ENCODE data around the gene HECTD4. TPM values are rescaled to one million over a fixed set of nuclear protein-coding genes. Genes with fewer than 3 reads are reported as not detected.
"Not testable (repeated sequence)": the region's sequence is repeated elsewhere in the genome, so short reads cannot be mapped to it uniquely, and the experiment has no call there.

The HECTD4 gene
- total RNA-seq, 2 donors from 2014 or later, result 51.3 to 76.7 TPM

DNA sequence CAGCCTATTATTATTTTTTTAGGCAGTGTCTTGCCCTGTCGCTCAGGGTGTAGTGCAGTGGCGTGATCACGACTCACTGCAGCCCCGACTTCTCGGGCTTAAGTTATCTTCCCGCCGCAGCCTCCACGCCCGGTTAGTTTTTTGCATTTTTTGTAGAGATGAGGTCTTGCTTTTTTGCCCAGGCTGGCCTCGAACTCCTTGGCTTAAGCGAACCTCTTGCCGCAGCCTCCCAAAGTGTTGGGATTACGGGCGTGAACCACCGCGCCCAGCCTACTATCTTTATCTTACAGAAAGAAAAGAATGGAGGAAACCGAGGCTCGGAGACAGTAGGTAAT is 36.0 kb upstream of the HECTD4 start:
- H3K4me1 Mint-ChIP-seq (ENCODE audit: low read depth in 2 of 2), result peaks cover 31 to 34% of the 10 kb centered on the region in 2 donors

GRCh38 chr12:112415457-112415856 is 33.2 kb upstream of the HECTD4 start:
- not testable (repeated sequence) for ATAC-seq; H3K36me3 Mint-ChIP-seq; H3K27ac Mint-ChIP-seq; DNase-seq (ENCODE audit: low spot score); H3K27me3 Mint-ChIP-seq; H3K9me3 Mint-ChIP-seq; H3K4me3 Mint-ChIP-seq
- H3K4me1 Mint-ChIP-seq (ENCODE audit: low read depth in 2 of 2), result peaks cover 12 to 17% of the 10 kb centered on the region in 2 donors

More for the DNA sequence above, 36.0 kb upstream of the HECTD4 start:
- peaks cover 6% of the 10 kb centered on the region for H3K36me3 Mint-ChIP-seq
- H3K27me3 Mint-ChIP-seq, result no peaks in the 10 kb centered on the region
- no peak for ATAC-seq
- H3K4me3 Mint-ChIP-seq, result peak overlapping the region; percentile 93
- peak; percentile 61 for DNase-seq (ENCODE audit: low spot score)
- H3K9me3 Mint-ChIP-seq, result no peaks in the 10 kb centered on the region
- peak overlapping the region; percentile 92 to 98 for H3K27ac Mint-ChIP-seq

DNA sequence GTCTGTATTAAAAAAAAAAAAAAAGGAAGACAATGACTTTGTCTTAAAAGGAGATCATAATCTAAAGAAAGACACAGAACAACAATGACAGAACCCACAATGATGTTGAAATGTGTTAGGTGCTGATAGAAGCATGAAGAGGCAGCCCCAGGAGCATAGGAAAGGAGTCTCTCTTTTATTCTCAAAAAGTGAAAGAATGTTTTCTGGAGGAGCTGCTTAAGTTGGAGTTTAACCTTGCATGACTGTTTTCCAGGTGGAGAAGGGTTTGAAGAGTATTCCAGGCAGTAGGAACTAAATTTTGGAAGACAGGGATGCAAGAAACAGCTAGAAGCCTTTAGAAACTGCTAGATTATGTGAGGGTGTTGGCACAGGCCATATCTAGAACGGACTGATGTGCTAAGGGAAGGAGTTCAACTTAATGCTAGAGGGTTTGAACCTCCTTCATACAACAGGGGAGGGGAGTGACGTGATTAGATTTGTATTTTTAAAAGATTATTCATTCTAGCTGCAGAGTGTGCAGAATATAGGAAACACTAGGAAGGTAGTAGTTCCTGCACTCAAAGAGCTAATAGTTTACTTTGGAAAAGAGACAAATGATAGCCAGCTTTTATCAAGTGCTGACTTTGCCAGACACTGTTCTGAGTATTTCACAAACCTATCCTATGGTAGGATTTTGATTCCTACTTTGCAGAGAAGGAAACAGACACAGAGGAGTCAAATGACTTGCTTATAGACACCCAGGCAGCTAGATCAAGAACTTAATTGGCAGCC is 31.8 kb upstream of the HECTD4 start:
- Mint-ChIP-seq H3K9me3 (no peaks in the 10 kb centered on the region), H3K36me3 (peaks cover 3% of the 10 kb centered on the region), H3K4me3 (no peak overlapping the region), H3K27ac (peak overlapping the region in 1 of 2 donors; percentile 23), H3K4me1 (ENCODE audit: low read depth in 2 of 2) (peaks cover 7 to 19% of the 10 kb centered on the region in 2 donors), H3K27me3 (no peaks in the 10 kb centered on the region)
- ATAC-seq, result no peak
- DNase-seq (ENCODE audit: low spot score), result no peak

- no peaks in the 10 kb centered on the region for H3K27me3 Mint-ChIP-seq
- H3K4me1 Mint-ChIP-seq (ENCODE audit: low read depth in 2 of 2), result peaks cover 38 to 39% of the 10 kb centered on the region in 2 donors
- no peaks in the 10 kb centered on the region for H3K9me3 Mint-ChIP-seq
- no peak for DNase-seq (ENCODE audit: low spot score)
- no peak for ATAC-seq
- peaks cover 35% of the 10 kb centered on the region for H3K36me3 Mint-ChIP-seq
- peak overlapping the region; percentile 99 for H3K27ac Mint-ChIP-seq
- no peak overlapping the region for H3K4me3 Mint-ChIP-seq
Measured at GRCh38 chr12:112409906-112410244, 27.6 kb upstream of the HECTD4 start.

DNA sequence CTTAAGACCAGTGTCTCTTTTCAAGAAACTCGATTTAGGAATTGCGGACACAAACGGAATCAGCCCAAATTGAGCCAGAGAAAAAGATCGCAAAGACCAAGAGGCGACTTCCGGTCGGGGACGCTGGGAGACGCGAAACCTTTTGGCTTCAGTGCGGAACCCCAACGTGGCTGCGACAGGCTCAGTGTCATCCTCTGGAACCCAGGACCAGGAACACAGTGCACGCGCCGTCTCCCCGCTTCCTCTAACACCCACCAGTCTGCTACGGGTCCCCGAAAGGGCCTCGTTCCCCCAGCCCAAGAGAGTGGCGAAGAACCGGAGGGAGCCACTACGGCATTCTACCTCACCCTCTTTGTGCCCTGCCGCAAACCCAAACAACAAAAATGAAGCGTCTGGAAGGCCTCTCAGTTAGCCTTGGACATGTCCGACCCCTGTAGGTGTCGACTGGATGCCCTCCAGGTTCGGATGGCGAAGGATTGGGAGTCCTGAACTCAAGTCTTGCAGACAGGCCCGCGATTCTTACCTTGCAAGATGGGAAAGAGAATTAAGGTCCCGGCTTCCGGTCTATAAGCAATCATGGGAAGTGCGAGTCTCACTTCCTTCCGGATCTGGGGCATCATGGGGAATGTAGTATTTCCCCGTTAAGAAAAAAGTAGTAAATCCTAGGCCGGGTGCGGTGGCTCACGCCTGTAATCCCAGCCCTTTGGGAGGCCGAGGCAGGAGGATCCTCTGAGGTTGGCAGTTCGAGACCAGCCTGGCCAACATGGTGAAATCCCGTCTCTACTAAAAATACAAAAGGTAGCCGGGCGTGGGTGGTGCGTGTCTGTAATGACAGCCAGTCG is 27.1 kb upstream of the HECTD4 start, which contains the start of gene RPL6:
RPL6 (minus strand) TSS at position 542 of the 842 bp plus-strand sequence. CDS start 949 bp downstream, outside the sequence.
- H3K27ac Mint-ChIP-seq, result peak within 1 kb of the TSS; percentile 99
- no peaks in the 10 kb centered on the region for H3K9me3 Mint-ChIP-seq
- peaks cover 35% of the 10 kb centered on the region for H3K36me3 Mint-ChIP-seq
- H3K27me3 Mint-ChIP-seq, result no peaks in the 10 kb centered on the region
- DNase-seq (ENCODE audit: low spot score), result peak; percentile 86
- H3K4me1 Mint-ChIP-seq (ENCODE audit: low read depth in 2 of 2), result peaks cover 38 to 39% of the 10 kb centered on the region in 2 donors
- peak within 1 kb of the TSS; percentile 99 for H3K4me3 Mint-ChIP-seq
- ATAC-seq, result peak; percentile 91 to 97

DNA sequence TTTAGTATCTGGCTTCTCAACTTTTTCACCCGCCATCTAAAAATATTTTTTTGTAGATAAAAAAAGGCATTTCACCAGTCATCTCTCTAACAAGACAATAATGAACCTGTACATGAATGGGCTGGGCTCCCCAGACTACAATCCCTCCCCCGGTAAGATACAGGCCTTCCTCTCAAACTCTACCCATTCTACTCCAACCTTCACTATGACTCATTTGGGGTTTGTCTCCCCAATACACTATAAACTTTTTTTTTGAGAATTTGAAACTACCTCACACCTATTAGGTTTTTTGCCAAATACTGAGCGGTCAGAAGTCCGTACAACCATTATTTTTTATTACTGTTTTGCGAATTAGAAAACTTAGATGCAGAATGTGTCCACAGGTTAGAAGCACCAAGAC is 26.4 kb upstream of the HECTD4 start:
- Mint-ChIP-seq H3K9me3 (no peaks in the 10 kb centered on the region), H3K27ac (peak overlapping the region; percentile 99), H3K36me3 (peaks cover 35% of the 10 kb centered on the region), H3K4me3 (peak overlapping the region; percentile 99), H3K4me1 (ENCODE audit: low read depth in 2 of 2) (peaks cover 38 to 39% of the 10 kb centered on the region in 2 donors), H3K27me3 (no peaks in the 10 kb centered on the region)
- no peak for DNase-seq (ENCODE audit: low spot score)
- ATAC-seq, result peak in 1 of 2 donors; percentile 54

- Mint-ChIP-seq H3K27ac (peak overlapping the region; percentile 99), H3K4me3 (peak overlapping the region; percentile 99), H3K4me1 (ENCODE audit: low read depth in 2 of 2) (peaks cover 38 to 39% of the 10 kb centered on the region in 2 donors), H3K36me3 (peaks cover 35% of the 10 kb centered on the region)
- H3K27me3 Mint-ChIP-seq; H3K9me3 Mint-ChIP-seq; DNase-seq (ENCODE audit: low spot score); ATAC-seq: not testable (repeated sequence)
Measured at GRCh38 chr12:112407683-112408082, 25.5 kb upstream of the HECTD4 start.

DNA sequence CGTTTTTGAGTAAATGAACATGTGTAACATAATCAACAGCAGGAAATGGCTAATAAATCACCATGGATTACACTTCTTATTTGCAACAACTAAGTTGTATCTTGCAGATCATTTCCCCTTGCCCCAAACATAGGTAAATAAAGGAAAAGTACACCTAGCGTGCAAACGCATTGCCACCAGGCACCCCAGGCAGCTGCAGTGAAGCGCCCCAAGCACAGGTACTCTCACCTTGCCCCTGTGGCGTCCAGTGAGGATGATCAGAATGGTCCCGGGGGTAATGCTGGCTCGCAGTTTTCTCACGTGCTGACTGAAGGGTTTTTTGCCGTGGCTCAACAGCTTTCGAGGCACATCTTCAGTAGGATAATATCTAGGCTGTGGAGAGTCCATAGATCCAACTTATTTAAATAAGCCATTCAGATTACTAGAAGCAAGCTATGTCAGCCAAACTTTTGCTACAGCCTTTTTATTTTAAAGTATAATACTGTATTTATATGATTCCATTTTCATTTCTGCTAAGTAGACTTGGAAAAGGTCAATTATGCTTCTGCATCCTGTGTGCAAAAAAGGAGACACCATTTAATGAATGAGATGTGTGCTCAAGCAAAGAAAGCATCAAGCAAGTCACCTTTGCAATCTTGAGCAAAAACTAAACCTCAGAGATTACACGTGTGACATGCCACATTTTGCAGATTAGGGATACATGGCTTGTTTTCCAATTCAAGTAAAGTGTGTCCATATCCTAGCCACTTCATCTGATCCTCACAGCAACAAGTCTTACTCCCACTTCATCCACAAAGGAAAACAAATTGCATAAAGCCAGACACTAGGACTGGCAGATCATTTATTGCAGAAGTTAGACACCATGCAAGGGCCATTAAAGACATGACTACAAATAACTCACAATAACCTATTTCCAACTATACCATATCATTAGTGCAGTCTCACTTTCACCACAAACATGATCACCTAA is 24.6 kb upstream of the HECTD4 start:
- H3K27me3 Mint-ChIP-seq, result no peaks in the 10 kb centered on the region
- peaks cover 35% of the 10 kb centered on the region for H3K36me3 Mint-ChIP-seq
- peaks cover 38 to 39% of the 10 kb centered on the region in 2 donors for H3K4me1 Mint-ChIP-seq (ENCODE audit: low read depth in 2 of 2)
- H3K27ac Mint-ChIP-seq, result peak overlapping the region in 1 of 2 donors; percentile 99
- H3K9me3 Mint-ChIP-seq, result no peaks in the 10 kb centered on the region
- peak overlapping the region; percentile 99 for H3K4me3 Mint-ChIP-seq
- DNase-seq (ENCODE audit: low spot score) (no peak), ATAC-seq (no peak)

- peaks cover 10 to 12% of the 10 kb centered on the region in 2 donors for H3K4me1 Mint-ChIP-seq (ENCODE audit: low read depth in 2 of 2)
- H3K27ac Mint-ChIP-seq, result no peak overlapping the region
- no peaks in the 10 kb centered on the region for H3K9me3 Mint-ChIP-seq
- DNase-seq (ENCODE audit: low spot score) (no peak), ATAC-seq (no peak)
- peaks cover 16% of the 10 kb centered on the region for H3K36me3 Mint-ChIP-seq
- H3K4me3 Mint-ChIP-seq, result no peak overlapping the region
- H3K27me3 Mint-ChIP-seq, result no peaks in the 10 kb centered on the region
Measured at GRCh38 chr12:112401903-112402498, 19.8 kb upstream of the HECTD4 start.

DNA sequence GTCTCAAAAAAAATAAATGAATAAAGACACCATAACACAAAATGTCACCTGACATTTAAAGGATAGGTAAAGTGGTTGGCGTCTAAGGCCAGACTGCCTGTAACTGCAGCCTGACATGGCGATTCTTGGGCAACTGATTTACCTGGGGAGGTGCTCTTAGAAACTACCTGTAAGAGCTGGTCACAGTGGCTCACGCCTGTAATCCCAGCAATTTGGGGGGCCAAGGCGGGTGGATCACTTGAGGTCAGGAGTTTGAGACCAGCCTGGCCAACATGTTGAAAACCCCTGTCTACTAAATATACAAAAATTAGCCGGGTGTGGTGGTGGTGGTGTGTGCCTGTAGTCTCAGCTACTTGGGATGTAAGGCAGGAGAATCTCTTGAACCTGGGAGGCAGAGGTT is 18.8 kb upstream of the HECTD4 start:
- no peak overlapping the region for H3K27ac Mint-ChIP-seq
- H3K27me3 Mint-ChIP-seq, result no peaks in the 10 kb centered on the region
- no peak for DNase-seq (ENCODE audit: low spot score)
- peaks cover 5% of the 10 kb centered on the region in 2 donors for H3K4me1 Mint-ChIP-seq (ENCODE audit: low read depth in 2 of 2)
- ATAC-seq, result no peak
- H3K36me3 Mint-ChIP-seq, result peaks cover 9% of the 10 kb centered on the region
- H3K4me3 Mint-ChIP-seq, result no peak overlapping the region
- no peaks in the 10 kb centered on the region for H3K9me3 Mint-ChIP-seq

GRCh38 chr12:112393328-112393727 is 11.1 kb upstream of the HECTD4 start:
- Mint-ChIP-seq H3K4me3 (no peak overlapping the region), H3K9me3 (no peaks in the 10 kb centered on the region), H3K4me1 (ENCODE audit: low read depth in 2 of 2) (no peaks in the 10 kb centered on the region), H3K27ac (no peak overlapping the region), H3K36me3 (no peaks in the 10 kb centered on the region), H3K27me3 (peaks cover 0 to 4% of the 10 kb centered on the region in 2 donors)
- ATAC-seq (no peak), DNase-seq (ENCODE audit: low spot score) (no peak)

DNA sequence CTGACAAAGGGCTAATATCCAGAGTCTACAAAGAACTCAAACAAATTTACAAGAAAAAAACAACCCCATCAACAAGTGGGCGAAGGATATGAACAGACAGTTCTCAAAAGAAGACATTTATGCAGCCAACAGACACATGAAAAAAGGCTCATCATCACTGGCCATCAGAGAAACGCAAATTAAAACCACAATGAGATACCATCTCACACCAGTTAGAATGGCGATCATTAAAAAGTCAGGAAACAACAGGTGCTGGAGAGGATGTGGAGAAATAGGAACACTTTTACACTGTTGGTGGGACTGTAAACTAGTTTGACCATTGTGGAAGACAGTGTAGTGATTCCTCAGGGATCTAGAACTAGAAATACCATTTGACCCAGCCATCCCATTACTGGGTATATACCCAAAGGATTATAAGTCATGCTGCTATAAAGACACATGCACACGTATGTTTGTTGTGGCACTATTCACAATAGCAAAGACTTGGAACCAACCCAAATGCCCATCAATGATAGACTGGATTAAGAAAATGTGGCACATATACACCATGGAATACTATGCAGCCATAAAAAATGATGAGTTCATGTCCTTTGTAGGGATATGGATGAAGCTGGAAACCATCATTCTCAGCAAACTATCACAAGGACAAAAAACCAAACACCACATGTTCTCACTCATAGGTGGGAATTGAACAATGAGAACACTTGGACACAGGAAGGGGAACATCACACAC is 7.9 kb upstream of the HECTD4 start:
- H3K27ac Mint-ChIP-seq; DNase-seq (ENCODE audit: low spot score); ATAC-seq; H3K9me3 Mint-ChIP-seq; H3K4me3 Mint-ChIP-seq; H3K27me3 Mint-ChIP-seq; H3K36me3 Mint-ChIP-seq: not testable (repeated sequence)
- H3K4me1 Mint-ChIP-seq (ENCODE audit: low read depth in 2 of 2), result peaks cover 5 to 13% of the 10 kb centered on the region in 2 donors

Data from natural killer cell treated with Interleukin-12 subunit alpha and Interleukin-12 subunit beta and Interleukin-15 and Interleukin-18, amount 100 ng/mL, for 72 hours (primary cell).